Stimulated activated CD4-positive, alpha-beta T cell treated with anti-CD3 and anti-CD28 coated beads, TNF-alpha, amount 100 ng/mL, for 24 hours (primary cell): Measurements from ENCODE around the gene LIMD2.
A peak's percentile ranks its signal among the peaks of the same experiment; 100 is the strongest.
"Not testable (repeated sequence)": the region's sequence is repeated elsewhere in the genome, so short reads cannot be mapped to it uniquely, and the experiment has no call there.

Source experiments
- DNase-seq, 3 experiments: peaks; one replicate each; pipeline ENCODE4 v3.0.0-alpha.2; 2020; ENCODE audit warnings: low read depth in 3 of 3

Gene LIMD2

GRCh38 chr17:63699638-63700527 lies at the start of gene LIMD2:
Gene LIMD2 (minus strand): TSS chr17:63700125. CDS start chr17:63699298, 827 bp downstream.
- DNase-seq = peak in 2 of 3 experiments; percentile 66 to 81

DNA sequence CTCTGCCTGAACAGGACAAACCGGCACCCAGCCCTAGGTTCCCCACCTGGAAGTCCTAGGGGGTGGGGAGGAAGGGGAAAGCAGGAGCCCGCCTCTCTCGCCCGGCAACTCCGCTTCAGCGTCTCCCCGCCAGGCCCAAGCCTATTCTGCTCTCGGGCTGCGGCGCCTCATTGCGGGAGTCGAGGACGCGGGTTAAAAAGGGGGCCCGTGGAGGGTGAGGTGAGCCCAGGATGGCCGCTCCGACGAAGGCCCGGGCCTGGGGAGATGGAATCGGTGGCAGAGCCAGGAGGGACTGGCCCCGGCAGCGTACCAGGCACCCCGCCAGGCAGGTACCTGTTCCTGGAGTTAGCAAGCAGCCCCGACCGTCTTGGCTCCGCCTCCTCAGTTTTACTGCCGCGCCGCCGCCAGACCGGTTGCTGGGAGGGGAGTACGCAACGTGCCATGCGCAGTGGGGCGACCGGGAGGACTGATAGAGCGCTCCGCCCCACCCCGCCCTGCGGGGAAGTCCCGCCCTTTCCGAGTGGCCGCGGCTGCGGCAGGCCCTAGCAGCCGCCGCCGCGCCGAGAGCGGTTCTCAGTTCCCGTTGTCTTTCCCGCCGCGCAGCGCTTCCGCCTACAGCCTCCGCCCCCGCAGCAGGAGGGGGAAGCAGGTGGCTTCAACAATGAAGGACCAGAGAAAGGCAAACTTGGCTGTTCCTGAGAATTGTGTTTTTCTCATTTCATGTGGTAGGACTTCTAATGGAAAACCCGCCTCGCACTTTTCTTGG lies 41.7 kb upstream of the LIMD2 start, which contains the start of gene STRADA:
TSS of gene STRADA (minus strand) at position 392 of the 766 bp plus-strand sequence. CDS start 13,430 bp downstream, outside the sequence.
- DNase-seq = peak; percentile 97 to 99 (median 98)

DNA sequence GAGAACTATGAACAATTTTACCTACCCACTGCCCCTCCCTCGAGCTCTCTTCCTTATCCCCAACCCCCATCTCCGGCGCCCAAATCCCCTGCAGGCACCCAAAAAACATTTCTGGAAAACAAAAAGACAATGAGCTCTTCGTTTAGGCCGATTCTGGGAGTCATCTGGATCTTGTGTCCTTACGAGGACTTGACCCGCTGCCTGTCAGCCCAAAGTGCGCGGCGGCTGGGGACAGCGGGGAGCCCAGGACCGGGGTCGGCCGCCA lies 41.1 kb upstream of the LIMD2 start:
- no peak for DNase-seq

DNA sequence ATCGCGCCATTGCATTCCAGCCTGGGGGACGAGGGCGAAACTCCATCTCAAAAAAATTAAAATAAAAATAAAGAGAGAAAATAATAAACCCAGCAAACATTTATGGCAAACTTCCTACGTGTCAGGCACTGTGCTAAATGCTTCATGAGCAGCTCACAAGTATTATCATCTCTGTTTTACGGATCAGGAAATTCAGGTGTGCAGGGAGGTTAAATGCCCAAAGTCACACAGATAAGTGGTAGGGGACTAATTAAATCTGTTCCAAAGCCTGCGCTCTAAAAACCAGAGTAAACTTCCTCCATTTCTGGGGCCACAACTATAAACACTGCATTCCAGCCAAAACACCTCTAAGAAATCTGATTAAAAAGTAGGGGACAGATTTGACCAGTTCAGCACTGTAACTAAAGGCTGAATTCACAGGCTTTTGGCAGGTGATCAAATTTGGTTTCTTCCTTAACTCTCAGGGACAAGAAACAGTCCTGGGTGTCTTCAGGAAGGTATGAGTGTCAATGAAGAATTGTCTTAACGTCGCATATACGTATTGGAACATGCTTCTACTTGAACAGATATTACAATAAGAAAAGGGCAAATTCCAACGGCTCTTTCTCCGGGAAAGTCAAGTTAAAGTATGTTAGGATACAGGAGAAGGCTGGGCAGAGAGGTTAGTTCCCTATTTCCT lies 40.7 kb upstream of the LIMD2 start:
- DNase-seq = no peak

DNA sequence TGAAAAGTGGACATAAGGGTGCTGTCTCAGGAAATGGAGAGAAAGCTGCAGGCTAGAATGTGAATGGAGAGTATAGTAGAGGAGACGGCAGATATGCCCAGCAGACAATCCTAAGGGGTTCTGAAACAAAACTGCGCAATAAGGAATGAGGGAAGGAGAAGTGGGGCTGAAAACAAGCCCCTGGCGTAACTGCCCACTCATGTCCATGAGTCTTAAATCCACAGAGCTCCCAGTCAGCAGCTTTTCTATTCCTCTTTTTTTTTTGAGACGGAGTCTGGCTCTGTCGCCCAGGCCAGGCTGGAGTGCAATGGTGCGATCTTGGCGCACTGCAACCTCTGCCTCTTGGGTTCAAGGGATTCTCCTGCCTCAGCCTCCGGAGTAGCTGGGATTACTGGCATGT lies 35.8 kb upstream of the LIMD2 start:
- DNase-seq = no peak

- no peak for DNase-seq
Observed at GRCh38 chr17:63722403-63722802, 22.5 kb upstream of the LIMD2 start.

DNA sequence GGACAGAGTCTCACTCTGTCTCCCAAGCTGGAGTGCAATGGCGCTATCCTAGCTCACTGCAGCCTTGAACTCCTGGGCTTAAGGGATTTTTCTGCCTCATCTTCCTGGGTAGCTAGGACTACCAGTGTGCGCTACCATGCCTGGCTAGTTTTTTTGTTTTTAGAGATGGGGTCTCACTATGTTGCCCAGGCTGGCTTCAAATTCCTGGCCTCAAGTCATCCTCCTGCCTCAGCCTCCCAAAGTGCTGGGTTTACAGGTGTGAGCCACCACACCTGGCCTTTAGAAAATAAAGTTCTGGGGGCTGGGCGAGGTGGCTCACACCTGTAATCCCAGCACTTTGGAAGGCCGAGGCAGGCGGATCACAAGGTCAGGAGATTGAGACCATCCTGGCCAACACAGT lies 20.3 kb upstream of the LIMD2 start:
- not testable (repeated sequence) for DNase-seq

DNA sequence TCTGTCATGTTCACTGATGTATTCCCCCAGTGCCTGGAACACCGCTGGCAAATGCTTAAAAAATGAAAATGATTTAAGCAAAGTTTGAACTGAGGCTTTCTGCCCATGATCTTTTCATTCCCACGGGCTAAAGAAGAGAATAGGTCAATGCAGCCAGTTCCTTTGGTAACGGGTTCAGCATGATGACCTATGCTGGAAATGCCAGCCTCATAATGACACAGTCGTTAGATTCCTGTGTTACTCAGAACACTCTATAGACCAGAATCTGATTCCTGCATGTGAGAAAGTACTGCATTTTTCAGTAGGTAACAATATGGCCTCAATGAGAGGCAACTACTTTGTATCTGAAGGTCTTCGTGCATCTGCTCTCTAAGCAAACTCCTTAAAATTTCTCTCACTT lies 19.1 kb upstream of the LIMD2 start:
- DNase-seq = no peak

GRCh38 chr17:63716426-63716825 lies 16.5 kb upstream of the LIMD2 start:
- DNase-seq = no peak

DNA sequence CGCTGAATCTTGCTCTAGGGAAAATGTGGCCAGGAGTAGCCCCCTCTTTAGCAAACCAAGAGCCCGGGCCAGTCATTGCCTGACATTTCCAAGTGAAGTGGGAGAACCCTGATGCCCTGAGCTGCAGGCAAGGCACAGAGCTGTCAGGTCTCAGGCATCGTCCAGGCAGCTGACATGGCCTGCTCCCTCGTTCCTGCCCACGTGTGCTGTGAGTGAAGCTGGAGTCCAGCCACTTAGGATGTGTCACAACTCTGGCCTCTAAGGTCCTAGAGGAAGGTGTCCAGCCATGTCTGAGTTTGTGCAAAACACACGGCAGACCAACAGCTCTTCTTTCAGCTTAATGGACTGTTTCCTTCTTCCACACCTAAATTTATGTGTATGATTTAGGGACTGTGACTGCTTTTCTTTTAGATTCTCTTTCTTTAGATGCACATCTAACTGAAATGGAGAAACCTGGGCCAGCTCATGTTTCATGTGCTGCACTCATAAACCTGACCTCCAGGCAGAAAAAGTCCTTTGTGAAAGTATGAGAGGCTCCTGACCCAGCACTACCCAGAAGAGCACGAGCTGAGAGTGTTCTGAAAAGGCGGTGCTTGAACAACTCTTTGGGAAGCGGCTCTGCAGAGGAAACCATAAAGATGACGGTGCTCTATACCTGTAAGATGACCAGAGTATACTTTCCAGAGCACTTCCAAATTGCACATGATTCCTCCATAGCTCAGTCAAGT lies 14.8 kb upstream of the LIMD2 start:
- no peak for DNase-seq

DNA sequence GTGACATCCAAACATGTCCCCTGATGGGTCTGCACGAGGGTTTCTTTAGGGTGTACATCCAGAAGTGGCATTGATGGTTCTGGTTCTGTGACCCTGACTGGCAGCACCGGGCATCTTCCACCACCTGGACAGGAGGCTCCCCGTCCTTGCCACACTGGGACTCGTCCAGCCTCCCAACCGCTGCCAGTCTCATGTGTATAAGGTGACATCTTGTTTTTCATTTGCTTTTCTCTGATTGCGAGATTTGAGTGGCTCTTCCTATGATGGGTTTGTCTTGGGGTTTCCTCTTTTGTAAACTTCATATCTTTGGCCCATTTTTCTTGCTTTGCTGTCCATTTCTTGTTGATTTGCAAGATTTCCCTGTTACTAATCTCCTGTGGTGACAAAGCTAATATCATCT lies 9.2 kb upstream of the LIMD2 start:
- DNase-seq = no peak

DNA sequence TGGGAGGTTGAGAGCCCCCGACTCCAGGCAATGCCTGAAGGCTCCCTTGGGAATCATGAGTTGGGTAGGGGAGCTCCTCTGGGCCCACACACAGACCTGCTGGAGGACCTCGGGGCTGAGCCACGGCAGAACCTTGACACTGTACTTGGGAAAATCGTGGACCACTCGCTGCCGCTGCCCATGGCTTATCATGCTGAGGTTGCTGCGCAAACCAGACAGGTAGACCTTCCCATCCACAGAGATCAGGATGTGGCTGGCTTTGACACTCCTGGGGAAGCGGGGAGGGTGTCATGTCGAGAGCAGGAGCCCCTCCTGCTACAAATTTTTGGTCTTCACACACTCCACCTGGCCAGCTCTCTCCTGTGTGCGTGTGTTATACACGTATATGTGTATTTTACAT lies 7.2 kb upstream of the LIMD2 start:
- DNase-seq = no peak

- DNase-seq = no peak
Observed at GRCh38 chr17:63706336-63707082, 6.6 kb upstream of the LIMD2 start.

DNA sequence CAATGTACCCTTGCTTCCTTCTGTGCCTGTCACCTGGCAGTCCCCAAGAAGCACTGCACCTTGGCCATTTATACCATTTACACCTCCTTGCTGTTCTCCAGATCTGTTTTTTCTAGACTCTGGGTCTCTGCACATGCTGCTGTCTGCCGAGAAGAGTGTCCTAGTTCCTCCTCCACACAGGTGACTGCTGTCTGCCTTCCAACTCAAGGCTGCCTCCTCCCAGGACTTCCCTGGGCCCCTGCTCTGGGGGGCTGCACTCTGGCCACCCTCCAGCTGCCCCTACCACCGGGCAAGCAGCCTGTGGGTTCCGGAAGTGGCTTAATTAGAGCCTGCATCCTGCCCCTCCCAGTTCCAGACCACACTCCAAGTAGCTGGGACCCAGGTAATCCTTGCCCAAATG lies 5.7 kb upstream of the LIMD2 start:
- no peak for DNase-seq

DNA sequence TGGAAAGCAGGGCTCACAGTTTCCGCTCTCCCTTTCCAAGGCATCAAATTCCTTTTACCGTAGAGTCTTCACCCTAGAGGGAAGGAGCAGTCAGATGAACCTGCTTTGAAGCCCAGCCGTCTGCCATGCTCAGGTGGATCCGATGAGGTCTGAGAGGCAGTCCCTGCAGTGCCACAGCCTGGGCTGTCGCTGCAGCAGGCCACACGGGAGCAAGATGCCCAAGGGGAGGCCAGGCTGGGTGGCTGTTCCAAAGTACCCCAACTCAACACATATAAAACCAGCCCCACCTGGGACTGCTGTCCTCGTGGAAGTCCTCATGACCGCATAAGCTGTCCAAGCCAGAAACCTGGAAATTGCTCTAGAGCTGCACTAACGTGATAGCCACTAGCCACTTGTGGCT lies 4.9 kb upstream of the LIMD2 start:
- no peak for DNase-seq

GRCh38 chr17:63704259-63704576 lies 4.3 kb upstream of the LIMD2 start:
- DNase-seq = no peak

DNA sequence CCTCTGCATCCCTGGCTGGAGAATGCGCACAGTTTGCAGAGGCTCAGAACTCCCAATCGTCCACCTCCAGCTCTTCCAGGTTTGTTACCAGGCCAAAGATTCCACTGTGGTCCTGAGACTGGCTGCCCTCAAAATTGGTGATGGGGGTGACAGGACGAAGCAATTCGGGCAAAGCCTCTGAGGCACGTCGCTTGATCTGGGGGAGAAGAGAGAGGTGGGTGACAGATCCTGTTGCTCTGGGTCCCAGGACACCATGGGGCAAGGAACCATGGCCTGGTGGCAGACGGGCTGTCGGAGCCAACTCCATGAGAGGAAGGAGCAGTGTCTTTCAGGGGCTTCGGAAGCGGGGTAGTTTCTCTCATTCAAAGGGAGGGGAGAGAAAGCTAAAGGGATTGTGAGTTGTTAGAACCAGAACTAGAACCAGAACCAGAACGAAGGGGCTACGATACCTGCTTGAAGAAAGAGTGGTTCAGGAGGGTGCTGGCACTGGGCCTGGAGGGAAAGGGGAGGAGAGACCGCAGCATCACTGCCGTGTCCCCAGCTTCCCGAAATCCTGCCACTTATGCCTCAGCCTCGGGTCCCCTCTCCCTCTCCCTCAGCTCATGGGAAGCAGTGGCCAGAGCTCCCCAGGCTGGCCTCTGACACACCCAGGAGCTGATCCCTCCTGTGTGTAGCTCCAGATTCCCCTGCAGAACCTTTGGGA lies 3.8 kb upstream of the LIMD2 start:
- DNase-seq = no peak

- DNase-seq = no peak
Observed at GRCh38 chr17:63703029-63703428, 3.1 kb upstream of the LIMD2 start.

DNA sequence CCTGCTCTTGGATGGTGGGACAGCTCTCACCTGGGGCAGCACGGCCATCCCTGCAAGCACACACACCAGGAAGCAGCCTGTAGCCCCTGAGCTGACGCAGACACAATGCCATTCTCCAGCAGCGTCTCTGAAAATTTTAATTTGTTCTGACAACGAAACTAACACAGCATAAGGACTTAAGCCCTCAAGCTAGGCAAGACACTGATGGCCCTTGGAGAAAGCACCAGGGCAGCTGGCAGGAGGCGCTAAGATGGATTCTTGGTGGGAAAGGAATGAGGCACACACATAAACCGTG lies 2.7 kb upstream of the LIMD2 start:
- no peak for DNase-seq

GRCh38 chr17:63701868-63702720 lies 2.2 kb upstream of the LIMD2 start:
- DNase-seq = peak in 1 of 3 experiments; percentile 80
